Adrenal gland (tissue), 12 donors: ENCODE data around the gene WWOX. TPM values are rescaled to one million over a fixed set of nuclear protein-coding genes. Genes with fewer than 3 reads are reported as not detected.

ENCODE experiments used
- DNase-seq, 7 donors: peaks; one replicate each; pipeline ENCODE4 v3.0.0-alpha.2; 2019 to 2020
- H3K27ac ChIP-seq, 5 donors: fragments of 200-600 bp; sonication (generic) in 4 of 5; 1 replicate in 3 of 5; 2 replicates in 2 of 5; pipeline versions ENCODE4 v1.5.1 to v1.8.0; 2016 to 2020; ENCODE audit warnings: mild to moderate bottlenecking in 1 of 5
- H3K27me3 ChIP-seq: fragments of 200-600 bp; 2 replicates; pipeline ENCODE4 v1.8.0; 2021
- H3K36me3 ChIP-seq, 2 donors: fragments of 200-600 bp; replicated peaks in 1 of 2; 1 replicate in 1 of 2; 2 replicates in 1 of 2; pipeline versions ENCODE4 v1.5.1 to v1.8.0; 2018 to 2022
- H3K4me1 ChIP-seq, 2 donors: fragments of 200-600 bp; replicated peaks in 1 of 2; 1 replicate in 1 of 2; 2 replicates in 1 of 2; pipeline versions ENCODE4 v1.5.1 to v1.8.0; 2018 to 2021
- H3K4me3 ChIP-seq, 4 donors: fragments of 200-600 bp; sonication (generic) in 3 of 4; one replicate each; pipeline ENCODE4 v1.5.1; 2016 to 2018
- H3K9me3 ChIP-seq, 3 donors: fragments of 200-600 bp; sonication (generic) in 1 of 3; replicated peaks in 1 of 3; 1 replicate in 2 of 3; 2 replicates in 1 of 3; pipeline versions ENCODE4 v1.5.1 to v1.8.0; 2016 to 2021
- POLR2A ChIP-seq, 2 donors: fragments of 450-650 bp; IDR thresholded peaks; one replicate each; pipeline ENCODE4 v1.6.1; 2017; ENCODE audit warnings: antibody characterized with exemption in 2 of 2, mild to moderate bottlenecking in 2 of 2, moderate library complexity in 1 of 2
- WGBS, 4 donors: extraction: QIAGEN DNeasy Blood & Tissue Kit in 2 of 4; methylation state at CpG; one replicate each; pipeline versions ENCODE4 v1.1.5 to v1.1.7; 2013 to 2017; 5-methylcytosine and 5-hydroxymethylcytosine counted together
- intact Hi-C, 2 donors: fragments of 100-400 bp; cut with DNase I; formaldehyde crosslinking; loops; one replicate each; pipeline versions ENCODE4 v1.14.1 to v1.15.0; 2022 to 2023
- polyA plus RNA-seq, 3 donors: library from polyadenylated mRNA; stranded (reverse); fragments of 200-250 nt in 2 of 3; fragments of 350-450 nt in 1 of 3; fragmentation: Illumina TruSeq in 1 of 3; extraction: RNeasy Lipid Tissue Mini Kit (QIAGEN cat#74804) in 1 of 3; gene quantifications; one replicate each; pipeline ENCODE4 v1.2.3, GENCODE V29; 2013 to 2014
- total RNA-seq, 9 donors: library from RNA; depleted of rRNA in 4 of 9; stranded (reverse); fragments of >200 nt in 4 of 9; fragments of 120-200 nt in 1 of 9; fragmentation: NEBNext Ultra II Directional in 1 of 9; extraction: Animal tissue kit (Norgen Biotek cat#: 25700) in 1 of 9; gene quantifications; one replicate each; pipeline versions ENCODE4 v1.1.0 to v1.2.4, GENCODE V29; 2013 to 2023
- TF ChIP-seq, protein P1 (sequence below), 6 experiments: fragments of 450-650 bp in 4 of 6; fragments of 200-600 bp in 2 of 6; sonication (generic) in 1 of 6; IDR thresholded peaks; 1 replicate in 5 of 6; 2 replicates in 1 of 6; pipeline versions ENCODE4 v1.5.1 to v1.8.0; 2016 to 2021; ENCODE audit warnings: antibody characterized with exemption in 6 of 6, mild to moderate bottlenecking in 2 of 6, moderate library complexity in 1 of 6
- donor health status: healthy with polysubstance abuse.
- donor health status: Bipolar disorder and iron deficiency.
- donor health status: DM: yes; HTN: yes; CAD: no.
- donor health status: DM: no; HTN: no; CAD: no.
- donor health status: DM: no; HTN: no; CAD: no.
- donor health status: DM: yes; HTN: yes; CAD: no.

WWOX gene
- total and polyA plus RNA-seq, 12 donors: 11.8 to 74.6 (median 20.5) TPM

DNA sequence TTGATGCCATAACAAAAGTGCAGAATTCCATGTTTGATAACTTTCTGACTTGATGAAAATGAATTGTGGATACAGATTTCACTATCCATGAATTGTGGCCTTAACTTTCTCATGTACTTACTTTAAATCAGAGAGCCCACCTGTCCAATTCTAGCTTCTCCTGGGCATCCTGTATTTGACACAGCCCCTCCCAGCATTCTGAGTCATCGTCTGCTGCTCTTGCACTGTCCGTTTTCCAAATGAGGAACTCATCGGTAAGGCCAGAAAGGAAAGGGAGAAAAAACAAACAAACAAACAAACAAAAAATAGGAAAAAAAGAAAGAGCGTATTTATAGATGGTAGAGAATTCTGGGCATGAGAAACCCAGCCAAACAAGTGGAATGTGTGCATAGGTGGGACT is 361.6 kb downstream of the WWOX start:
- TF ChIP-seq POLR2A (IDR thresholded peaks at IDR 0.05): no peak
- TF ChIP-seq, protein P1, sequence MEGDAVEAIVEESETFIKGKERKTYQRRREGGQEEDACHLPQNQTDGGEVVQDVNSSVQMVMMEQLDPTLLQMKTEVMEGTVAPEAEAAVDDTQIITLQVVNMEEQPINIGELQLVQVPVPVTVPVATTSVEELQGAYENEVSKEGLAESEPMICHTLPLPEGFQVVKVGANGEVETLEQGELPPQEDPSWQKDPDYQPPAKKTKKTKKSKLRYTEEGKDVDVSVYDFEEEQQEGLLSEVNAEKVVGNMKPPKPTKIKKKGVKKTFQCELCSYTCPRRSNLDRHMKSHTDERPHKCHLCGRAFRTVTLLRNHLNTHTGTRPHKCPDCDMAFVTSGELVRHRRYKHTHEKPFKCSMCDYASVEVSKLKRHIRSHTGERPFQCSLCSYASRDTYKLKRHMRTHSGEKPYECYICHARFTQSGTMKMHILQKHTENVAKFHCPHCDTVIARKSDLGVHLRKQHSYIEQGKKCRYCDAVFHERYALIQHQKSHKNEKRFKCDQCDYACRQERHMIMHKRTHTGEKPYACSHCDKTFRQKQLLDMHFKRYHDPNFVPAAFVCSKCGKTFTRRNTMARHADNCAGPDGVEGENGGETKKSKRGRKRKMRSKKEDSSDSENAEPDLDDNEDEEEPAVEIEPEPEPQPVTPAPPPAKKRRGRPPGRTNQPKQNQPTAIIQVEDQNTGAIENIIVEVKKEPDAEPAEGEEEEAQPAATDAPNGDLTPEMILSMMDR (IDR thresholded peaks at IDR 0.05): no peak
- H3K27me3 ChIP-seq: no peaks in the 10 kb centered on the region
- H3K36me3 ChIP-seq: no peaks in the 10 kb centered on the region
- WGBS, 4 donors: 71 to 74% (median 72%) methylated on average over 4 of the region's 4 CpGs
- H3K9me3 ChIP-seq: no peaks in the 10 kb centered on the region
- H3K4me1 ChIP-seq: no peaks in the 10 kb centered on the region
- H3K27ac ChIP-seq: no peak overlapping the region
- no peak overlapping the region for H3K4me3 ChIP-seq
- intact Hi-C loops: no loop called here
- DNase-seq: no peak

DNA sequence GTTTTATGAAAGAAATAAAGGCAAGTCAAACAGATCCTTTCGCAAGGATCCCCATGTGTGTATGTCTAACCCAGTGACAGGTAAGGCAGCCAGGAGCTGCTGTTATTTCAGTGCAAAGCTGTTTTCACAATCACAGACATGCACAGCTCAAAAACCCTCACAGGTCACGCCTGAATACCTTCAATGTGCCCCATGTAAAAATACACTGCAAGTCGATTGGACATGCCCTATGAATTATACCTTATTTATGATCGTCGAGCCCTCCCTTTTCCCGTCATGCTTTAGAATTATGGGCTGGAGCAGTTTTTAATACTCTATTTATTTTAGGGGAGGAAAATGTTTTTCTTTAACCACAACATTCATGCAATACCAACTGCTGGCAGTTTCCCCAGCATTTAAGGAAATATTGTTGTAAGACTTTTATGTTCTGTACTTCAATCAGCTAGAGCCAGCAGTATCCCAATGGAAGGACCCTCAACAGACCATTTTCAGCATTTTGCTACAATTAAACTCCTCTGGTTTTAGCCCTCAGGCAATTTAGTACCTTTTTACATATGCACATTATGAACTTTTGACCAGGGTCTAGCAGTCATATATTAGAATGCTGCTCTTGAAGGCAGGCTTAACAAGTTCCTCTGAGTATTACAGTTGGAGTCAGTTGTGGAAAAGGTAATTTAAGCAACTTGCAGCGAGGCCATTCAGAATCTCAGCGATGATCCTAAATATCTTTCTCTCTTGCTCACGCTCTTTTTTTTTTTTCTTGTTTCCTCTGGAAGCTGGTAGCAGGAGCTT is 362.2 kb downstream of the WWOX start:
- no peaks in the 10 kb centered on the region for H3K36me3 ChIP-seq
- no peak overlapping the region for H3K27ac ChIP-seq
- no peak for DNase-seq
- no peaks in the 10 kb centered on the region for H3K9me3 ChIP-seq
- H3K4me3 ChIP-seq: no peak overlapping the region
- H3K27me3 ChIP-seq: no peaks in the 10 kb centered on the region
- no peak for TF ChIP-seq POLR2A (IDR thresholded peaks at IDR 0.05)
- TF ChIP-seq, protein P1 (IDR thresholded peaks at IDR 0.05): no peak
- WGBS, 4 donors: 67 to 72% (median 71%) methylated on average over 9 of the region's 9 CpGs
- no peaks in the 10 kb centered on the region for H3K4me1 ChIP-seq
- intact Hi-C loops: no loop called here

DNA sequence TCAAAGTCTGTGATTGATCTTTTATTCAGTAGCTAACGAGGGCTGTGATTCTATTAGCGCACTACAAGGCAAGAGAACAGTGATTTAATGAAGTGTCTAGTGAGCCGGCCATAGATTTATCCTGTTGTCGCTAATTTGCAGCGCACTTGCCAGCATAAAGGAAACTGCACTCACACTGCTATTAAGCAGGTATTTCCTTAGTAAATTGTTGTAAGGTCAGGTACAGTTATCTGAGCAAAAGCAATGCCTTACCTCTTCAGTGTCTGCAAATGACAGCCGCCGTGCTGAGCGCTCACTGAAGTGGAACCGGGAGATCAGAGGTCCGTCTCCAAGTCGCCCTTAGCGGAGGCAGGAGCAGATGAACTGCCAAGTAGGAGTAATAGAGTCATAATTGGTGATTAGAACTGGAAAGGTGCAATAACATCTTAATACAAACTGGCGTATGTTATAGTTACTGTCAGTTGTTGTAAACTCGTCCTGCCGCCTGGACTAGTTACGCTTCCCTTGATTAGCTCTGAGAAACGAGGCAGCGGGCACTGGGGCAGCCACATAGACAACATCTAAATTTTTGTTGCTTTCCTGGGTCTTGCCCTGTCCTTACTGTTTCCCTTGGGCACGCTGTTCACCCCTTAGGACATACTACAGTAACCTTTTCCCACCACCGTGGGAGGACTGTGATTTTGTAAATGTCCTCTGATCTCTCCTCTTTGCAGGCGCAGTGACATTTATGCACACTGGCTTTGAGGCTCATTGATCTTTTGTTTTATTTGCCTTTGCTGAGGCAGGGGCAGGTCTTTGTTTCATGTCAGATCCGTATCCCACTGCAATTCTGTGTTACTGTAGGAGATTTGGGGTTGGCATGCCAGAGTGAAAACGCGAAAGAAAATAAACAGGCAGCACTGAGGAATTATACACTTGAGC is 363.1 kb downstream of the WWOX start:
- WGBS, 4 donors: 81 to 87% (median 83%) methylated on average over 23 to 24 of the region's 24 CpGs
- intact Hi-C loops: no loop called here
- TF ChIP-seq, protein P1 (IDR thresholded peaks at IDR 0.05): no peak
- TF ChIP-seq POLR2A (IDR thresholded peaks at IDR 0.05): no peak
- no peak for DNase-seq
- Histone ChIP-seq H3K4me3 (no peak overlapping the region), H3K4me1 (no peaks in the 10 kb centered on the region), H3K9me3 (no peaks in the 10 kb centered on the region), H3K36me3 (no peaks in the 10 kb centered on the region), H3K27ac (no peak overlapping the region), H3K27me3 (no peaks in the 10 kb centered on the region)

DNA sequence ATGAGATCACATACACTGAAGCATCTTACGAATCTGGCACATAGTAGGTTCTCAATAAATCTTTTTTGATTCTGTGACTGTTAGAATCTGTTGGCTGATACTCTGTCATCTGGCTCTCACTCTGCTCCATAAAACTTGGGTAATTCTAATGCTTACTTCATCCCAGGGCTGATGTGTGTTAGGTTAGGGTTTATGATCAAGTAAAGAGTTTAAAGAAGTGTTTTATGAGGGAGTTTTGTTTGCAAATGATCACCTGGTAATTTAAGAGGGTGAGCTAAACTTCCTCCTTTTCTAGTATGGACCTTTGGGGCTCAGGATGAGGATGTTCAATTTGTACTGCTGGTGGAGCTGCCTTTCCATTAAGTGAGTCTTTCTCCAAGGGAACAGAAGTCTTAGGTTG is 364.1 kb downstream of the WWOX start:
- Histone ChIP-seq H3K4me1 (no peaks in the 10 kb centered on the region), H3K4me3 (no peak overlapping the region), H3K27me3 (no peaks in the 10 kb centered on the region), H3K9me3 (no peaks in the 10 kb centered on the region), H3K27ac (no peak overlapping the region), H3K36me3 (no peaks in the 10 kb centered on the region)
- no peak for DNase-seq
- TF ChIP-seq POLR2A (IDR thresholded peaks at IDR 0.05): no peak
- TF ChIP-seq, protein P1 (IDR thresholded peaks at IDR 0.05): no peak
- intact Hi-C loops: no loop called here
- 61 to 88% (median 71%) methylated on average over 1 of the region's 1 CpG for WGBS, 4 donors
